Measurements from ENCODE around the gene NUTM2E. TPM values are rescaled to one million over a fixed set of nuclear protein-coding genes. Genes with fewer than 3 reads are reported as not detected.
"Not testable (repeated sequence)": the region's sequence is repeated elsewhere in the genome, so short reads cannot be mapped to it uniquely, and the experiment has no call there.

NUTM2E gene
- total RNA-seq, 2 experiments from 2014 or later = 0.11 to 0.27 TPM

DNA sequence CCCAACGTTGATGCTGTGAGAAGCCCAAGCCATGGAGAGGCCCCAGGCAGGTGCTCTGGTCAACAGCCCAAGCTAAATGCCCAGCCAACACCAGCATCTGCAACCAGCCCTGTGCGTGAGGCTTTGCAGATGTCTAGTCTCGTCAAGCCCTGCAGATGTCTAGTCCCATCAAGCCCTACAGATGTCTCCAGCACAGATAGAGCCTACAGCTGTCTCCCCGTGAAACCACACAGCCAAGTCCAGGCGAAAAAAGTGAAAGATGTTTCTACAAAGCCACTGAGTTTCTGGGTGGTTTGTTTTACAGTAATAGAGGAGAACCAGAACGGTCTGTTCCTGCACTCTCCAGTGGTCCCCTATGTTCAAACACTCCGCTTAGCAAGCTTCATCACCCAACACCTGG, 41.5 kb downstream of the NUTM2E start:
- ATAC-seq; H3K9me3 Mint-ChIP-seq (ENCODE audit: low read depth); H3K4me1 Mint-ChIP-seq; CTCF ChIA-PET; DNase-seq; H3K4me3 Mint-ChIP-seq; POLR2A ChIA-PET; H3K27me3 Mint-ChIP-seq; intact Hi-C loops (cut with DNase I, micrococcal nuclease); H3K27ac Mint-ChIP-seq; H3K36me3 Mint-ChIP-seq (ENCODE audit: low read depth): not testable (repeated sequence)

DNA sequence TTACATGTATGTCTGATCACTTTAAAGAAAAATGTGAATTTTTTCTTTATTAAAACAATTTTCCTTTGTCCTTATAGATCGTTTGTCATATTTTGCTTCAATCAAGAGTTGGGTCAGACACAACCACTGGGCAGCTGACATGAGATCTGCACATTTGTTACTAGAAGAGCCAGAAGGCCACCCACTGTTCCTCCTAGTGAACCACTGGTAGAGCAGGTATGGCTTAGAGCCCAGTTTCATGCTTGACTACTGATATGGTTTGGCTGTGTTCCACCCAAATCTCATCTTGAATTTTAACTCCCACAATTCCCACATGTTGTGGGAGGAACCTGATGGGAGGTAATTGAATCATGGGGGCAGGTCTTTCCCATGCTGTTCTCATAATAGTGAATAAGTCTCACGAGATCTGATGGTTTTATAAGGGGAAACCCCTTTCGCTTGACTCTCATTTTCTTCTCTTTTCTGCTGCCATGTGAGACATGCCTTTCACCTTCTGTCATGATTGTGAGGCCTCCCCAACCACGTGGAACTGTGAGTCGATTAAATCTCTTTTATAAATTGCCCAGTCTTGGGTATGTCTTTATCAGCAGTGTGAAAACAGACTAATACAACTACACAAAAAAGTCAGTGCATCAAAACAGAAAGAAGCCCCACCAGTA, 43.0 kb downstream of the NUTM2E start:
- DNase-seq (peak; percentile 30), ATAC-seq (peak; percentile 91)
- POLR2A ChIA-PET; H3K4me1 Mint-ChIP-seq; H3K27ac Mint-ChIP-seq; H3K27me3 Mint-ChIP-seq; CTCF ChIA-PET; intact Hi-C loops (cut with DNase I, micrococcal nuclease); H3K9me3 Mint-ChIP-seq (ENCODE audit: low read depth); H3K36me3 Mint-ChIP-seq (ENCODE audit: low read depth); H3K4me3 Mint-ChIP-seq: not testable (repeated sequence)

GRCh38 chr10:79871729-79872128, 45.2 kb downstream of the NUTM2E start:
- H3K27ac Mint-ChIP-seq; DNase-seq; H3K4me3 Mint-ChIP-seq; intact Hi-C loops (cut with DNase I, micrococcal nuclease); H3K9me3 Mint-ChIP-seq (ENCODE audit: low read depth); H3K4me1 Mint-ChIP-seq; H3K27me3 Mint-ChIP-seq; CTCF ChIA-PET; ATAC-seq; POLR2A ChIA-PET; H3K36me3 Mint-ChIP-seq (ENCODE audit: low read depth): not testable (repeated sequence)

Other genes starting within 250 kb of the NUTM2E start
- not detected for gene SFTPA1, start 215.8 kb upstream of the NUTM2E start, total RNA-seq
- gene NUTM2B, start 123.5 kb upstream of the NUTM2E start, total RNA-seq = under 1 TPM in 1 of 2 experiments, not detected in 1; 0.30 TPM
- gene SFTPD, start 122.4 kb downstream of the NUTM2E start, total RNA-seq = not detected